Activated T-helper 1 cell treated with anti-CD3 and anti-CD28 coated beads, Interleukin-2, amount 50 U/mL, for 16 hours (primary cell): ENCODE results near the gene SCAPER.

ENCODE experiments used
- DNase-seq, 2 donors: peaks; one replicate each; pipeline ENCODE4 v3.0.0-alpha.2; 2020; ENCODE audit warnings: low read depth in 1 of 2, low spot score in 1 of 2

The SCAPER gene

GRCh38 chr15:76341366-76342057 is 563.6 kb downstream of the SCAPER start:
- no peak for DNase-seq

- no peak for DNase-seq
These were observed 564.3 kb downstream of the SCAPER start for GRCh38 chr15:76340803-76341365.

- DNase-seq: no peak
These were observed 564.8 kb downstream of the SCAPER start for GRCh38 chr15:76340198-76340802.

- no peak for DNase-seq
These were observed 565.6 kb downstream of the SCAPER start for GRCh38 chr15:76339305-76340197.

GRCh38 chr15:76338486-76339304 is 566.4 kb downstream of the SCAPER start:
- DNase-seq: no peak

GRCh38 chr15:76337696-76338485 is 567.2 kb downstream of the SCAPER start:
- no peak for DNase-seq

- DNase-seq: no peak
These were observed 568.0 kb downstream of the SCAPER start for GRCh38 chr15:76337059-76337695.

GRCh38 chr15:76336254-76337058 is 568.7 kb downstream of the SCAPER start, which contains the start of gene ISL2:
TSS of gene ISL2 (plus strand) at chr15:76336773. CDS start at chr15:76336884, 111 bp downstream.
- DNase-seq: no peak

- no peak for DNase-seq
These were observed 569.6 kb downstream of the SCAPER start for GRCh38 chr15:76335307-76336253.

GRCh38 chr15:76334438-76335306 is 570.5 kb downstream of the SCAPER start:
- DNase-seq: no peak

GRCh38 chr15:76333720-76334437 is 571.3 kb downstream of the SCAPER start:
- no peak for DNase-seq

- no peak for DNase-seq
These were observed 571.8 kb downstream of the SCAPER start for GRCh38 chr15:76333309-76333708.

- no peak for DNase-seq
These were observed 572.3 kb downstream of the SCAPER start for GRCh38 chr15:76332796-76333195.

GRCh38 chr15:76330080-76330680 is 575.0 kb downstream of the SCAPER start:
- DNase-seq: no peak

GRCh38 chr15:76328958-76329357 is 576.2 kb downstream of the SCAPER start:
- DNase-seq: no peak
